NT2/D1 (cell line): Measurements from ENCODE around the gene HAPLN2.

Experiments used
- YY1 ChIP-seq: IDR thresholded peaks from 2 replicates; pipeline ENCODE4 v1.6.1; 2011; ENCODE audit not compliant: insufficient read length, insufficient read depth
- ZNF274 ChIP-seq: IDR thresholded peaks from 2 replicates; pipeline ENCODE4 v1.6.1; 2011; ENCODE audit warnings: mild to moderate bottlenecking, low read depth, low read length

DNA sequence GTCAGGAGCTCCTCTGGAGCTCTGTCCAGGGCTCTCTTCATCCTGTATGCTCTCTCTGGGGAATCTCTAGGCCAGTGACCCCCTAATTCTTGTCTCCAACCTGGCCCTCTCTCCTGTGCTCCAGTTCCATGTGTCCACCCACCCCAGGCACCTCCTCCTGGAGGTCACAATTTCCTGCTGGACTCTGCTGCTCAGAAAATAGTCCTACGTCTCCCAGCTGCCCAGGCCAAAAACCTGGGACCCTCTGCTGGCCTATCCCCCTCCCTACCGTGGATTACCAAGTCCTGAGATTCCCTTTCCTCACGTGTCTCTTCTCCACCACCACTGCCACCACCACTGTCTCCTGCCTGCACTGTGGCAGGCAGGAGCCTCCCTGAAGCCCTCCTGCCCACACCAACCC, 46.3 kb downstream of the HAPLN2 start:
- no peak for TF ChIP-seq ZNF274
- no peak for TF ChIP-seq YY1
